ENCODE data around the gene GAB3.

GAB3 gene

DNA sequence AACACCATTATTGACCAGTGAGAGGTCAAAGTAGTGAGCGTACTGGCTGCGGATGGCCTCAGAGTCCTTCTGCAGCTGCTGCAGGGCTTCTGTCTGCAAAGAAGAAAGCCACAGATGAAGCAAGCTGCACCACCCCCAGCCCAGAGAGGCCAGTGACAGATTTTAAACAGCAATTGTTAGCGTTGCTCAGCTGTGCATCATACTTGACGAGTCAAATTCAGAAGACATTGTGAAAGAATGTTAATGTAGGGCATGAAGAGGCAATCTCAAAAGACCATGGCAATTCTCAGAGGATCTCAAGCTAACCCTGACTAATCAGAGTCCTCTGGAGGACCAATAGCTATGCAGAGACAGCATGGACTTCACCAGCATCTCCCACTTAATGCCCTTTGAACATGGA is 28.4 kb upstream of the GAB3 start:
- H3K9ac ChIP-seq (ENCODE audit: low read depth, low read length) = no peak overlapping the region
- no peaks in the 10 kb centered on the region for H3K4me1 ChIP-seq (ENCODE audit: control insufficient read depth, insufficient read depth, low read length)
- peaks cover 2% of the 10 kb centered on the region for H3K9me3 ChIP-seq (ENCODE audit: control insufficient read depth, insufficient read depth, low read length)
- H3K4me3 ChIP-seq (ENCODE audit: low read depth, low read length) = no peak overlapping the region
- H3K36me3 ChIP-seq (ENCODE audit: control insufficient read depth, insufficient read depth, low read length) = peaks cover 25% of the 10 kb centered on the region
- H3K27me3 ChIP-seq (ENCODE audit: control insufficient read depth, insufficient read depth, low read length) = no peaks in the 10 kb centered on the region

DNA sequence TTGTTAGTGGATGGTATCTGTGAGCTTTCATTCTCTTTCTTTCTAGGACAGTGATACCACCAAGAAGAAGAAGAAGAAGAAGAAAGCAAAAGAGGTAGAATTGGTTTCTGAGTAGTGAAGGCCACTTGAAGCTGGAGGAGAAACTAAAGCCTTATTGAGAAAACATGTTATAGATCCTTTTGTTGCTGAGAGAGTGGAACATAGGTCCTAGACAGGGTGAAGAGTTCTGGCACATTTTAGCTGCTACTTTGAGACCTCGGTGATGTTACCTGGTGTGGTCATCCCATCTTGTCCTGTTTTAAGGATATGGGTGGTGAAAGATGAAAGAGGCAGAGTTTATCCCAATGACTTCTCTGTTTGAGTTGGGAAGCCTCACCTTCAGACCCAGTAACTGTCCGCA is 25.9 kb upstream of the GAB3 start:
- Histone ChIP-seq H3K9me3 (ENCODE audit: control insufficient read depth, insufficient read depth, low read length) (peaks cover 2% of the 10 kb centered on the region), H3K9ac (ENCODE audit: low read depth, low read length) (no peak overlapping the region), H3K4me3 (ENCODE audit: low read depth, low read length) (no peak overlapping the region), H3K36me3 (ENCODE audit: control insufficient read depth, insufficient read depth, low read length) (peaks cover 32% of the 10 kb centered on the region), H3K4me1 (ENCODE audit: control insufficient read depth, insufficient read depth, low read length) (no peaks in the 10 kb centered on the region), H3K27me3 (ENCODE audit: control insufficient read depth, insufficient read depth, low read length) (no peaks in the 10 kb centered on the region)

DNA sequence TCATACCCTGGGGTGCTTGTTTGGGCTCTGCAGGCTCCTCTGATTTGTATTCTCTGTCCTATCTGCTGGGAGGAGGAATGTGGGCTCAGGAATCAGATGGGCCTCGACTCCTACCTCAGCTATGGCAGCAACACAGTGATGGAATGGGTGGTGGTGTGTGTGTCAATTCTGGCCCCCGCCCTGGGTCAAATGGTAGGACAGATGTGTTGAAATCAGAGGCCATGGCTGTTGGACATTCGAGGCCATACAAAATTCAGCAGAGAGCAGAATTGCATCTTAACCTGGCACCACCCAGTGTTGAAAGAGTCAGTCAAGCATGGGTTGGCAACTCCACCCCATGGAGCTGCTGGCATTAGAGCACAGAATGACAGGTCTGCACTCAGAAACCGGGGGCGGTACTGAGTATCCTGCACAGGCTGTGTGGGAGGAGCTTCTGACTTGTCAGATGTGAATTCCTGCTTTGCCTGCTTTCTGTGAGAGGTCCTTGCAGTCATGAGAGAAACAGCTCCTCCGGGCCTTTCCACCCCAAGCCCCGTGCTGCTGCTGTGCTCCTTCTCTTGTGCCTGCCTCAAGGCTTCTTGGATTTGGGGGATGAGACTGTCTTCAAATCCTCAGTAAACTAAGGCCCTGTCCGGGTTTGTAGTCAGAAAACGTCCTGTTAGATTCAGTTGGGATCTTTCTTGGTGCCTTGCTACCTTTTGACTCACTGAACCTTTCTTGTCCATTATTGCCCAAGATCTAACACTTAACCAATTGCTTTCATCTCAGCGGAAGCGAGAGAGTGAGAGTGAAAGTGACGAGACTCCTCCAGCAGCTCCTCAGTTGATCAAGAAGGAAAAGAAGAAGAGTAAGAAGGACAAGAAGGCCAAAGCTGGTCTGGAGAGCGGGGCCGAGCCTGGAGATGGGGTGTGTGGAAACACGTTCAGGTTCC is 24.8 kb upstream of the GAB3 start:
- Histone ChIP-seq H3K9ac (ENCODE audit: low read depth, low read length) (no peak overlapping the region), H3K9me3 (ENCODE audit: control insufficient read depth, insufficient read depth, low read length) (peaks cover under 1% of the 10 kb centered on the region), H3K27me3 (ENCODE audit: control insufficient read depth, insufficient read depth, low read length) (no peaks in the 10 kb centered on the region), H3K4me1 (ENCODE audit: control insufficient read depth, insufficient read depth, low read length) (no peaks in the 10 kb centered on the region), H3K4me3 (ENCODE audit: low read depth, low read length) (no peak overlapping the region), H3K36me3 (ENCODE audit: control insufficient read depth, insufficient read depth, low read length) (peaks cover 35% of the 10 kb centered on the region)

GRCh38 chrX:154774622-154775021 is 23.7 kb upstream of the GAB3 start:
- Histone ChIP-seq H3K36me3 (ENCODE audit: control insufficient read depth, insufficient read depth, low read length) (peaks cover 35% of the 10 kb centered on the region), H3K4me3 (ENCODE audit: low read depth, low read length) (no peak overlapping the region), H3K9me3 (ENCODE audit: control insufficient read depth, insufficient read depth, low read length) (no peaks in the 10 kb centered on the region), H3K4me1 (ENCODE audit: control insufficient read depth, insufficient read depth, low read length) (no peaks in the 10 kb centered on the region), H3K27me3 (ENCODE audit: control insufficient read depth, insufficient read depth, low read length) (no peaks in the 10 kb centered on the region), H3K9ac (ENCODE audit: low read depth, low read length) (no peak overlapping the region)

DNA sequence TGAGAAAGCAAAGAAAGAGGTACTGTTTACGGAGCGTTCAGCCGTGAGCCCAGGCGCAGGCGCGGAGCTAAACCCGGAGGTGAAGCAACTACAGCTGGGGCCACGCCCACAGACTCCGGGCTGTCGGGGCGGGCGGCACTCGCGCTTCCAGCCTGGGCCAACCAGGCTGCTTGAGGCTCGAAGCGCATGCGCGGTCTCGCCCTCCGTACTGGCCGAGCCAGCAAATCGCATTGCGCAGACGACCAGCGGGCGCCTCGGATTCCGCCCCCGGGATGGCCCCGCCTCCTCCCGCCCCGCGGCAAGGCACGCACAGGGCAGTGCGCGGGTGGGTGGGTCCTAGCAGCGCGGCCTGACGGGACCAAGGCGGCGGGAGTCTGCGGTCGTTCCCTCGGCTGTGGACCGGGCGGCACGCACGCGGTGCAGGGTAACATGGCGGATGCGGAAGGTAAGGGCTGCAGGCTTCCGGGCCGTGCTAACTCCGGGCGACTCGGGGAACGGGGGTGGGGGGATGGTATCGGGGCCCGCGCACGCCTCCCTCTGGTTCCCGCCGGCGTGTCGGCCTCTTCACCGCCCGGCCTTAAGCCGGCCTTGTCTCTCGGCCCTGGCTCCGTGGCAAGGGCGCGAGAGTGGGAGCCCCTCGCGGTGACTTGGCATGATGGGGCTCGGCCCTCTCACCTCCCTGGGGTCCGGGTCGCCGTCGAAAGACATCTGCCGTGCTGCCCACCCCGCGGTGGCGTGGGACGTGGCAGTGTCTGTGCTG is 11.8 kb upstream of the GAB3 start, which contains the start of gene DKC1:
DKC1 (plus strand) TSS at position 328 of the 760 bp plus-strand sequence; CDS start at position 430, 102 bp downstream.
- no peaks in the 10 kb centered on the region for H3K27me3 ChIP-seq (ENCODE audit: control insufficient read depth, insufficient read depth, low read length)
- peak within 1 kb of the TSS; percentile 79 for H3K4me3 ChIP-seq (ENCODE audit: low read depth, low read length)
- H3K9ac ChIP-seq (ENCODE audit: low read depth, low read length) = peak within 1 kb of the TSS; percentile 76
- peaks cover 13% of the 10 kb centered on the region for H3K36me3 ChIP-seq (ENCODE audit: control insufficient read depth, insufficient read depth, low read length)
- H3K4me1 ChIP-seq (ENCODE audit: control insufficient read depth, insufficient read depth, low read length) = no peaks in the 10 kb centered on the region
- H3K9me3 ChIP-seq (ENCODE audit: control insufficient read depth, insufficient read depth, low read length) = no peaks in the 10 kb centered on the region

DNA sequence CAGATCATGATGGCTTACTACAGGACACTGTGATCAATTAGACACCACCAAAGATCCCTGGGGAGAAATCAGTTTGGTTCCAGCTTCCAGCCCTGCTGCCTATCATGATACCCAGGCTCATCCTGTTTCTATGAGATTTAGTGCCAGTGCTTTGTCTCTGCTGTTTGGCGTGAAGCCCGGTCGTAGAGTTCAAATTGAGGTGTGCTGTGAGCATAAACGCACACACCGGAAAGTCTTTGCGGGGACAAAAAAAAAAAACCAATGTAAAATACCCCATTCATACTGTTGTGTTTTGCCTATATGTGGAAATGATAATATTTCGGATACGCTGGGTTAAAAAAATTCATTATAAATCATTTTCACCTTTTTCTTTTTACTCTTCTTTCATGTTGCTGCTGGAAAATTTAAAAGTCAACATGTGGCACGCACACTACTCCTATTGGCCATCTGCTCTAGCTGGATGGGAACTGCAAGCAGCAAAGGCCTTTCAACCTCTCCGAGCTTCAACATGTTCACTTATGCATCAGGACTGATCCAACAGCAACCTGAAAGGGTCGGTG is 11.2 kb upstream of the GAB3 start:
- Histone ChIP-seq H3K9ac (ENCODE audit: low read depth, low read length) (no peak overlapping the region), H3K4me3 (ENCODE audit: low read depth, low read length) (peak overlapping the region; percentile 53), H3K36me3 (ENCODE audit: control insufficient read depth, insufficient read depth, low read length) (peaks cover 11% of the 10 kb centered on the region), H3K4me1 (ENCODE audit: control insufficient read depth, insufficient read depth, low read length) (no peaks in the 10 kb centered on the region), H3K27me3 (ENCODE audit: control insufficient read depth, insufficient read depth, low read length) (no peaks in the 10 kb centered on the region), H3K9me3 (ENCODE audit: control insufficient read depth, insufficient read depth, low read length) (no peaks in the 10 kb centered on the region)

- H3K9me3 ChIP-seq (ENCODE audit: control insufficient read depth, insufficient read depth, low read length) = no peaks in the 10 kb centered on the region
Observed at GRCh38 chrX:154758696-154759095, 7.8 kb upstream of the GAB3 start.

GRCh38 chrX:154751669-154752271 is 893 bp upstream of the GAB3 start:
- Histone ChIP-seq H3K27me3 (ENCODE audit: control insufficient read depth, insufficient read depth, low read length) (peaks cover 38% of the 10 kb centered on the region), H3K9ac (ENCODE audit: low read depth, low read length) (no peak overlapping the region), H3K4me3 (ENCODE audit: low read depth, low read length) (peak overlapping the region; percentile 23), H3K36me3 (ENCODE audit: control insufficient read depth, insufficient read depth, low read length) (no peaks in the 10 kb centered on the region), H3K4me1 (ENCODE audit: control insufficient read depth, insufficient read depth, low read length) (peaks cover 2% of the 10 kb centered on the region), H3K9me3 (ENCODE audit: control insufficient read depth, insufficient read depth, low read length) (peaks cover 4% of the 10 kb centered on the region)

More at GRCh38 chrX:154758696-154759095, 7.8 kb upstream of the GAB3 start:
- H3K9ac ChIP-seq (ENCODE audit: low read depth, low read length) = no peak overlapping the region
- H3K27me3 ChIP-seq (ENCODE audit: control insufficient read depth, insufficient read depth, low read length) = no peaks in the 10 kb centered on the region
- no peaks in the 10 kb centered on the region for H3K4me1 ChIP-seq (ENCODE audit: control insufficient read depth, insufficient read depth, low read length)
- no peaks in the 10 kb centered on the region for H3K36me3 ChIP-seq (ENCODE audit: control insufficient read depth, insufficient read depth, low read length)
- H3K4me3 ChIP-seq (ENCODE audit: low read depth, low read length) = no peak overlapping the region

GRCh38 chrX:154751203-154751668 is 359 bp upstream of the GAB3 start:
- peak overlapping the region; percentile 23 for H3K4me3 ChIP-seq (ENCODE audit: low read depth, low read length)
- peaks cover 2% of the 10 kb centered on the region for H3K4me1 ChIP-seq (ENCODE audit: control insufficient read depth, insufficient read depth, low read length)
- no peaks in the 10 kb centered on the region for H3K36me3 ChIP-seq (ENCODE audit: control insufficient read depth, insufficient read depth, low read length)
- peaks cover 38% of the 10 kb centered on the region for H3K27me3 ChIP-seq (ENCODE audit: control insufficient read depth, insufficient read depth, low read length)
- H3K9ac ChIP-seq (ENCODE audit: low read depth, low read length) = no peak overlapping the region
- H3K9me3 ChIP-seq (ENCODE audit: control insufficient read depth, insufficient read depth, low read length) = peaks cover 4% of the 10 kb centered on the region

DNA sequence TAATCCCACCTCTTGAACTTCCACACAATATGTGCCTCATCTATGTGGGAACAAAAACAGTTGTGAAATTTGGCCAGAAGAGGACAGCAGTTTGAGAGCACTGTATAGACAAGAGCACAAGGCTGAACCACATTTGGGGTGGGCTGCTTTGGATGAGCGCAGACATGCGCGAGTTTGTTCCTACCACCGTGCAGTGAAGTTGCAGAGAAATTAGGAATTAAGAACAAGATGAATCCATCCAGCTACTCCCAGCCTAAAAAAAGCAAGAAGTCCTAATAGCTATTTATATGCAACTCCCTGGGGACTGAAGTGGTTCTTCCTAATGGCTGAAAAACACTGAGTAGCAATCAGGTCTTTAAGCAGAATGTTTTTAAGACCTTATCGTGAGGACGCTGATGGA is 1.0 kb downstream of the GAB3 start:
- H3K9me3 ChIP-seq (ENCODE audit: control insufficient read depth, insufficient read depth, low read length) = peaks cover 4% of the 10 kb centered on the region
- H3K4me1 ChIP-seq (ENCODE audit: control insufficient read depth, insufficient read depth, low read length) = peaks cover 2% of the 10 kb centered on the region
- peak overlapping the region; percentile 43 for H3K4me3 ChIP-seq (ENCODE audit: low read depth, low read length)

DNA sequence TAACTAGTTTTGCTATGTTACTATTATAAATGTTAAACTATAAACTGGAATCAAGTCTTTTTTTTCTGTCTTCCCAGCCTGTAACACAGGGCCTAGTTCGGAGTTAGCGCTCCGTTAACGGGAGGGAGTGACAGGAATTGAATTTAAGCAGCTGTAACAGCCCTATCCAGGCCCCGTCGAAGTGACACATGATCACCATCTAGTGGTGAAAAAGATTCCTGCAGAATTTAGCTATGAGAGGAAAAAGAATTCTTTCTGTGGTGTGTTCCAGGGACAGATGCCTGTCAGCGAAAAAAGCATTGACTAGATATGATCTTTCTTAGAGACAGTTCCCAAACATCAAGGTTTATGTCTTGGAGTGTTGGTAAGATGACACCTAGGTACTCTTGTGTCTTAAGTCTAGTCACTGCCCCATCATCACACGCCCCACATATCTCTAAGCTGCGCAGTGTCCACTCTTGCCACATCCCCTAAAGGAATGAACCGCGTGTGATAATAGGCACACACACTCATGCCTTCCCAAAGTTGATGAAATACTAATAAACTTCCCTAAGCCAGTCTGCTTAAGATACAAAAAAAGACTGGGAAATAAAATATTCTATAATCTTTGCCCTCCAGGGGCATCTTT is 2.1 kb downstream of the GAB3 start:
- Histone ChIP-seq H3K4me3 (ENCODE audit: low read depth, low read length) (no peak overlapping the region), H3K27me3 (ENCODE audit: control insufficient read depth, insufficient read depth, low read length) (peaks cover 38% of the 10 kb centered on the region), H3K4me1 (ENCODE audit: control insufficient read depth, insufficient read depth, low read length) (peaks cover 2% of the 10 kb centered on the region), H3K9me3 (ENCODE audit: control insufficient read depth, insufficient read depth, low read length) (peaks cover 4% of the 10 kb centered on the region), H3K9ac (ENCODE audit: low read depth, low read length) (no peak overlapping the region), H3K36me3 (ENCODE audit: control insufficient read depth, insufficient read depth, low read length) (no peaks in the 10 kb centered on the region)

More for the DNA sequence above, 1.0 kb downstream of the GAB3 start:
- Histone ChIP-seq H3K36me3 (ENCODE audit: control insufficient read depth, insufficient read depth, low read length) (no peaks in the 10 kb centered on the region), H3K9ac (ENCODE audit: low read depth, low read length) (no peak overlapping the region), H3K27me3 (ENCODE audit: control insufficient read depth, insufficient read depth, low read length) (peaks cover 38% of the 10 kb centered on the region)

Measured in iPS-15b (cell line).